GM21619 (cell line): ENCODE data around the gene CSNK1D.

Experiments used
- ATAC-seq: cut with Tn5 transposase; IDR thresholded peaks from one replicate; pipeline ENCODE4 v1.9.1; 2021; ENCODE audit not compliant: unreplicated experiment

Gene CSNK1D

GRCh38 chr17:82296511-82297279 lies 23.2 kb upstream of the CSNK1D start:
- no peak for ATAC-seq

GRCh38 chr17:82295472-82295814 lies 21.9 kb upstream of the CSNK1D start:
- no peak for ATAC-seq

GRCh38 chr17:82294064-82294773 lies 20.7 kb upstream of the CSNK1D start:
- ATAC-seq, result no peak

GRCh38 chr17:82292251-82293154 lies 19.0 kb upstream of the CSNK1D start:
- ATAC-seq, result peak; percentile 87

- no peak for ATAC-seq
These were observed 18.2 kb upstream of the CSNK1D start for GRCh38 chr17:82291582-82292250.

- ATAC-seq, result no peak
These were observed 14.6 kb upstream of the CSNK1D start for GRCh38 chr17:82287868-82288801.

- ATAC-seq, result no peak
These were observed 13.7 kb upstream of the CSNK1D start for GRCh38 chr17:82287013-82287867.

- no peak for ATAC-seq
These were observed 11.6 kb upstream of the CSNK1D start for GRCh38 chr17:82285141-82285540.

- ATAC-seq, result no peak
These were observed 9.8 kb upstream of the CSNK1D start for GRCh38 chr17:82283208-82283749.

- no peak for ATAC-seq
These were observed 9.0 kb upstream of the CSNK1D start for GRCh38 chr17:82282239-82283207.

GRCh38 chr17:82281502-82282238 lies 8.2 kb upstream of the CSNK1D start:
- no peak for ATAC-seq

GRCh38 chr17:82281076-82281475 lies 7.6 kb upstream of the CSNK1D start:
- no peak for ATAC-seq

GRCh38 chr17:82280537-82280936 lies 7.0 kb upstream of the CSNK1D start:
- ATAC-seq, result no peak

- ATAC-seq, result no peak
These were observed 5.4 kb upstream of the CSNK1D start for GRCh38 chr17:82278786-82279391.

GRCh38 chr17:82278308-82278707 lies 4.8 kb upstream of the CSNK1D start:
- no peak for ATAC-seq

GRCh38 chr17:82277851-82278250 lies 4.4 kb upstream of the CSNK1D start:
- ATAC-seq, result no peak
